Stimulated activated CD8-positive, alpha-beta memory T cell treated with anti-CD3 and anti-CD28 coated beads, Interleukin-4, amount 100 ng/mL, for 1 hour (primary cell): ENCODE data around the gene PIGN.

Experiments
- DNase-seq, 2 donors: peaks; one replicate each; pipeline ENCODE4 v3.0.0-alpha.2; 2020; ENCODE audit warnings: low read depth in 2 of 2, low spot score in 1 of 2

The PIGN gene

DNA sequence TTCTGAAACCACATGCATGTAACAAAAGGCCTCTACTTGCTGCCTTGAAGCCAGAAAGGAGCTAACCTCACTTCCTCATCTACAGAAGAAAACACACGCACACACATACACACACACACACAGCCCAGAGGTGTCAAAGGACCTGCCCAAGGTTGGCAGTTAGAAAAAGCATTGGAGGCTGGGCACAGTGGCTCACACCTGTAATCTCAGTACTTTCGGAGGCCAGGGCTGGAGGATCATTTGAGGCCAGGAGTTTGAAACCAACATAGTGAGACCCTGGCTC lies 168.2 kb downstream of the PIGN start:
- DNase-seq, result no peak

DNA sequence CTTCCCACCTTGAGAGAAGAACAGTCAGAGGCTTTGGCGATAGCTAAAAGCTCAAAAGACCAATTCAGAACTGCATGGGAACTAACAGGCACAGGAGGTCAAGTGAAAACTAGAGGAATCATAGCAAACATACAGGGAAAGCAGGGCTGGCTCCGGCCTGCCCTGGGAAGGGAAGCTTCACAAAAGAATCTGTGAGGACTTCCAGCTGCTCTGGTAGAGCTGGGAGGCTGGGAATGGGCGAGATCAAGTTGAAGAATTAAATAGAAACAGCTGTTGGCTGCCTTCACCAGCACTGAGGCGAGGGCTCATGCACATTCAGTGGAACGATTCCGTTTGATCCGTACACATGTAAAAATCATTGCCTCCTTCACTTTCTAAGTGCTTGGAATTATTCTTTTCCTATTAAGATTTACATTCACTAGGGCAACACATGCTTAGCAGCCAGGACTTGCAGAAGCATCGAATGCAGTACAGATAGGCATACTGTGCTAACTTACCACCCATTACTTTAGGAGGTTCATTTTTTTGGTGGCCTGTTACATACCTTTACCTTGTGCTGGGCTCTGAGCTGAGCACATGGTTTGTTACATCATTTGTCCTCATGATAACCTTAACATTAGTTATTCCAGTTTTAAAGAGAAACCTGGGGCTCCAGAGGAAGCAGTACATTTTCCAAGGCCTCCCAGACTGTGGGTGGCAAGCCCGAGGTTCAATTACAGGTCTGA lies 168.7 kb downstream of the PIGN start:
- no peak for DNase-seq

- no peak for DNase-seq
Observed at GRCh38 chr18:62017618-62018017, 169.2 kb downstream of the PIGN start.

GRCh38 chr18:62011416-62011815 lies 175.4 kb downstream of the PIGN start:
- DNase-seq, result no peak

DNA sequence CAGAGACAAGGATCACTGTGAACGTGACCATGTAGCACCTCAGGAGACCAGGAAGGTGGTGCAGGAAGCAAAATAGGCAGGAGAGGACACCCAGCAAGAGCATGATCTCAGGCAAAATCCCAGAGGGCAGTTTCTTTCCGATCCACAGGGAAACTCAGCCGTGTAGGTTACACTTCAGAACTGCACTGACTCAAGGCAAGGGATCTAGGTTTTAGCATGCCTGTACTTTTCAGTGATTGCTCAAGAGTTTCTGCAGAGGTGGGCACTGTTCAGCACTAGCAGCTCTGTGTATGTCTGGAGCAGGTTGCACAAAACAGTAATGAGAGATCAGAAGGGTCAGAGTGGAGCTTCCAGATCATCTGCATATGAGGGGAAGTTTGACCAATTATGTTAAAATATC lies 177.3 kb downstream of the PIGN start:
- no peak for DNase-seq

DNA sequence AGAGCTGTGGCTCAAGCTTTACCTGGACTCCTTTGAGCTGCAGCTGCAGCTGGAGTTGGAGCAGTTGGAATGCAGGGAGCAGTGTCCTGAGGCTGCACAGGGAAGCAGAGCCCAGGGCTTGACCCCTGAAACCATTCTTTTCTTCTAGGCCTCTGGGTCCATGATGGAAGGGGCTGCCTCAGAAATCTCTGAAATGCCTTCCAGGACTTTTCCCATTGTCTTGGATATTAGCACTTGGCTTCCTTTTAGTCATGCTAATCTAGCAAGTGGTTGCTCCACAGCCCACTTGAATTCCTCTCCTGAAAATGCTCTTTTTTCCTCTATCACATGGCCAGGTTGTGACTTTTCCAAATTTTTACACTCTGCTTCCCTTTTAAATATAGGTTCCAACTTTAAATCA lies 185.5 kb downstream of the PIGN start:
- DNase-seq, result no peak

DNA sequence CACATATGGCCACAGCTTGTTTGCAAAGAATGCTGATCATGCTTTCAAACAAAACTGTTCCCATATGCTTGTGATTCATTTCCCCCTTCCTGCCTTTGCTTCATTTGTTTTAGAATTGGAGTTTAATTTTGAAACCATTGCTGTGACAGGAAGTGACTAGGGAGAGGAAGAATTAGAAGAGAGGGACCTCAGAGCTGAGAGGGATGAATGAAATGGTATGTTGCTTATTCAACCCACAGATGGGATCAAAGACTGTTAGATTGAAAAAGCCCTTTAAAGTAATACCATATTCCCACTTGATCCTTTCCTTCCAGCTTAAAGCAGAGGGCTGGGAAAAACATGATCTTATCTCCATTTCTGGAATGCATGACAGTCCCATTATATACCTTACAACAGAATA lies 187.9 kb downstream of the PIGN start:
- DNase-seq, result no peak

DNA sequence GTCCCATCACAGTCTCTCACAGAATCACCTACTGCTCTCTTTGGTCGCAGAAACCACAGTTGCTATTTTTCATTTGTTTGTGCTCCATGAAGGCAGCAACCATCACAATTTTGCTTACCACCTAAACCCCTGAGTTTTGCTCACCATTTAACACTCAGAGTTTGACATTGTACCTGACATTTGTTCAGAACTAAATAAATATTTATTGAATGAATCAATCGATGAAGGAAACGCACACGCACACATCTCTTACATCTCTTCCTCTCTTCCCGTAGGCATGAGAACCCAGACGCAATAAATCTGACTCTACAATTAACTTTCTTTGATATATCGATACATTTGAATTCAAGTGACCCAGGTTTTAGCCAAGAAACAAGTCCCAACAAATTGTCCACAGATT lies 188.5 kb downstream of the PIGN start:
- no peak for DNase-seq

GRCh38 chr18:61995618-61996017 lies 191.2 kb downstream of the PIGN start:
- DNase-seq, result no peak

DNA sequence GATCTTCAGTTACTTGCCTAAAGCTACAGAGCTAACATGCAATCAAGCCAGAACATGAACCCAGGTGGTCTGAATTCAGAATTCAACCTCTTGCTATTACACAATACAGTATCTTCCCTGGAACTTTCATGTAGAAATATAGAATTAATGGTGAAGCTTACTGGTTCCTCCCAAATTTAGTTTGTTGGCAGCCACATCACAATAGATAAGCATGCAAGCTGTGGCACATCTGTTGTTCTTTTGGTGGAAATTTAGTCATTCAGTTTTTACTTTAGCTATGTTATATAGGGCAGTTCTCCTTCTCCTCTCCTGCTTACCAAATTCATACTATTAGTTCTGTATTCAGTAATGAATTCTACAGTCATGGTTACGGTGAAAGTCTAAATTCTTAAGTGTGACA lies 193.0 kb downstream of the PIGN start:
- DNase-seq, result no peak

GRCh38 chr18:61992923-61993322 lies 193.9 kb downstream of the PIGN start:
- no peak for DNase-seq

- DNase-seq, result no peak
Observed at GRCh38 chr18:61992285-61992684, 194.6 kb downstream of the PIGN start.

GRCh38 chr18:61991836-61992235 lies 195.0 kb downstream of the PIGN start:
- no peak for DNase-seq

DNA sequence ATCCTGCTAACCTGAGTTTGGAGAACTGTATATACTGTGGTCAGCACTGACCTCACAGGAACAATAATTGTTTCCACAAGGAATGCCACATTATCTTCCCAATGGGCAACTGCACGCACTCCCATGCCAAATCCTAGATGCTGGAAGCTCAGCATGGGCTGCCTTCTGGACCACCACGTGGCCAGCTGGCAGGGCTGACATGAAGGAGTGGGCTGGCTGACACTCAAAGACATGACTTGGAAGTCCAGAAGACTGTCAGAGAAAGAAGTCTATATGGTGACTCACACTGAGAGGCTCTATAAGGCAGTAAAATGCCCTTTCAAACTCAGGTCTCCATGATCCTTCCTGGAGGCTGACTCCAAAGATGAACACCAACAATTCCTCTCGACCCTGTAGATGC lies 195.7 kb downstream of the PIGN start:
- no peak for DNase-seq
